Activated T-helper 1 cell treated with anti-CD3 and anti-CD28 coated beads, Interleukin-2, amount 50 U/mL, for 16 hours (primary cell): ENCODE results near the gene HOXD11.

ENCODE experiments used
- DNase-seq, 2 donors: peaks; one replicate each; pipeline ENCODE4 v3.0.0-alpha.2; 2020; ENCODE audit warnings: low read depth in 1 of 2, low spot score in 1 of 2

The HOXD11 gene

DNA sequence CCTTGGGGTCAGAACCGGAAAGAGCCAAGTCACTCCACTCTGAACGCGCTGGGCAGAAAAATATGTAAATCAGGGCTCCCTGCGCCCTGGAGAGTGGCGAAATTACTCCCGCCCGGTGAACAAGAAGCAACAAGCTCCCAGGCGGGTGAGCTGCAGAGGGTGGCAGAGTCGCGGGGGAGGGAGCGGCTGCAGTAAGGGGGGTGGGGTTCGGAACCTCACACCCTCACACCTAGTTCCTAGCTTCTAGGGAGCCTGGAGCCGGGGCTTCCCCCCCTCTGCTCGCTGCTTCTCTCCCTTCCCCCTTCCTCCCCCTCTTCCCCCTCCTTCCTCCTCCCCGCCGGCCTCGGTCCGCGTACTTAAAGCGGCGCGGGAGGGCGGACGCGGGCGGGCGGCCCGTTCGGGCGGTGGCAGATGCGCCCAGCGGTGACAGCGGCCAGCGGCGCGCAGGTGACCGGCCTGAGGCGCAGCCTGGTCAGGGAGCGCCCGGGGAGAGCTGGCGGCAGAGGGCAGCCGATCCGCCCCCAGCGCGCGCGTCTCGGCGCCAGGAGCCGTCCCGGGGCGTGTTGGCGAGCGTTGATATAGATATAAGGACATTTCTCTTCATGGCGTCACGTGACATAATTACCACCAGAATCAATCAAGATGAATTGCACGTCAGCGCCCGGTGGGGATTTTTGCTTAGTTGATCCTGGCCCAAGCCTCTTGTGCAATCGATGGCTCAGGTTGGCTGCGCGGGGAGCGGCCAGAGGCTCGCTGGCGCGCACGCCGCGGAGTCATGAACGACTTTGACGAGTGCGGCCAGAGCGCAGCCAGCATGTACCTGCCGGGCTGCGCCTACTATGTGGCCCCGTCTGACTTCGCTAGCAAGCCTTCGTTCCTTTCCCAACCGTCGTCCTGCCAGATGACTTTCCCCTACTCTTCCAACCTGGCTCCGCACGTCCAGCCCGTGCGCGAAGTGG, at the start of gene HOXD11:
Gene HOXD11, plus strand, starts transcription at position 700 of the 959 bp plus-strand sequence. Its CDS starts 76 bp downstream, at position 776.
- DNase-seq: no peak

DNA sequence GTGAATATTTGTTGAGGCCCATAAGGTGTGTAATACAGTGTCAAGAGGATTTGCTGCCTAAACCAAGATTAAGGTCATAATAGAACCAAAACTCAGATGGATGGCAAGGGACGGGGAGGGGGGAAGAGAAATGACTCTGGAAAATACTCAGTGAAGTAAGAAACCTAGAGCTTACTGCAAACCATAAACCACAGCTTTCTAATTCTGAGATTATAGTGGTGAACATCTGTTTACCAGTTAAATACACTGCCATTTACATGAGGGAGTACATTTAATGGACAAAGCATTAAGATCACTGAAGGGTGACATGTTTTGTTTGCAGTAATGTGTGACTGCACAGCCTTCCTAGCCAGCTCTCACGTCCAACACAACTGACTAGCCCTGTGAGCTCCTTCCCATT, 43.1 kb upstream of the HOXD11 start:
- no peak for DNase-seq

DNA sequence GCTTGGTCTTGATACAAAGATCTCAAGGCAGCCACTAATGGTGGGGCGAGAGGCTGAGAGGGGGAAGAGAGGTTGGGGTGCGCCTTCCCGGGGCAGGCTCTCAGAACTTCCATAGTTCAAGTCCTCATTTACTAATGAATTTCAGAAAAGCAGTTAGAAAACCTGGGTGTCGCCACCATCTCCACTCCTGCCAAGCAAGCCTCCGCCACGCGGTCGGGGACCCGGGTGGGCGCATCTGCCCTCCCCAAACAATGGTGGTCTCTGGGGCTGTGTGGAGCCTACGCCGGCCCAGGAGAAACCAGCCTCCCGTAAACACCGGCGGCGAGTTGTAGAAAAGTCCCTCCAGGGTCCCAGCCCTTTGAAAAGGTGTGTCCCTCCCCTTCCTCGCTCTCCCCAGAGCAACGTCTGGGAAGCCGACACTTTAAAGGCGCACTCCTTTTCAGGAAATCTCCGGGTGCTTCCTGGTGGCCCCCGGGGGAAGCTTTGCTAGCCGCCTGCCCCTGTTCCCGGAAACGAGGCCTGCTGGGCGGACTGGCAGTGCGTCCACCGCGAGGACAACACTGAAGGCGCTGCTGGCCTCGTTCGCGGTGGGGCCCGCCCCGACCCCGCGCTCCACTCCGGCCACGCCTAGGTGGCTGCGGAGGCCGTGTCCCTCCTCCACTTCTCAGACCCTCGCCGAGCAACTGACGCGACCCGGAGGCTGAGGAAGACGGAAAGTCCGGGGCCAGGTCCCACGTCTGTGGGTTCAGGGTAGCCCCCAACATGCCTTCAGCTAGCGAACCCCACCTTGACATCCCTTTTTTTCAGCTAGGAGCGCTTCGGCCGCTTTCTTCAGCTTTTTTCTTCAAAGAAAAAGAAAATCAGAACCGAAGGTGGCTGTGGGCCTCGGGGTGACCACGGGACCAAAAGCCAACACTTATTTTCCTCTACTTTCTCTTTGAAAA, 40.2 kb upstream of the HOXD11 start:
- DNase-seq: no peak

DNA sequence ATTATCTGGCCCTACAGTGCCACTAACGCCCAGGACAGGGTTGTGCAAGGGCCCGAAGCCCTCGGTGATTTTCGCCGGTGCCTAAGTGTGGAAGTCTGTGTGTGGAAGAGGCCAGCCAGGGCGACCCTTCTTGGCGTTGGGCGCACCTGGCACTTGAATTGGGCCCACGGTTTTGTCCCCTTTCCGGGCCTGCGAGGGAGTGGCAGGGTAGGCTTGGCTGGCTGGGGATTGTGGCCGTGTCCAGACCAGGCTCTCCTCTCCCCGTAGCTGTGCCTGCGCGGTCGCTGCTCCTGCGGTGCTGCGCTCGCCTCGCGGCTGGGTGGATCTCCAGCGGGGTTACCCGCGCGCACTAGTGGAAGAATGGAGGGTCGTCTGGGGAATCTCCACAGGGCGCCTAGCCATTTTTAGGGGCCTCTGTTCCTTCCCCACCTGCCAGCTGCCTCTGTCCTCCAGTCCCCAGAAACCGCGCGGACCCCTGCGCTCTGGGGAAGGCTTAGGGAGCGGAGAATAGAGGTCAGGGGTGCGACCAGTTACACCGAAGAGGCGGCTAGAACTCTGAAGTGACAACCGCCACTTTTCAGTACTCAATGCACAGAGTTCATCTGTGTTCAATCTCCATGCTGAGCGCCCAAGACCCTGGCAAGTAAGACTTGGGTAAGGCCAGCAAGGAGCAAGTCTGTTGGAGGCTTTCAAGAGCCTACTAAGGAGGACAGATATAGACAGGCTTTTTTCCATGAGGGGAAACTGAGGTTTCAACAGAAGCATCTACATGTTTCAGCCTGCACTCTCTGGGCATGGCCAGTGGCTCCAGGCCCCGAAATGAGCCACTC, 39.3 kb upstream of the HOXD11 start:
- DNase-seq: no peak

DNA sequence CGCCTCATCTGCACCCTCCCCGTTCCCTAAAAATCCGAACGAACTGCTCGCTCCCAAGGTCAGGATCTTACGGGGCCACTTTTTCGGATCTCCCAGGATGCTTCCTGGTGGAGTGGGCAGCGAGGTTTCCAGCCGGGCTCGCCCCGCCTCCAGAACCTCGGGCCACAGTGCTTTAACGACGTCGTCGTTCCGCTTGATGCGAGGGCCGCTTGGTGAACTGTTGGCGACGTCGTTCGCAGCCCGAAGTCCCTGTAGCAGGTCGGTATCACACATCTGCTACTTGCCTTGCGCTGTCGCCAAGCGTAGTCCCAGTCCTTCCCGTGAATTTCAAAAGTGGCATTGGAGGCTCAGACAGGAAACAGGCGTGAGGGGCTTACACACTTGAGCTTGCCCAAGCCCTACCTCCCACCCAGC, 38.7 kb upstream of the HOXD11 start:
- no peak for DNase-seq

DNA sequence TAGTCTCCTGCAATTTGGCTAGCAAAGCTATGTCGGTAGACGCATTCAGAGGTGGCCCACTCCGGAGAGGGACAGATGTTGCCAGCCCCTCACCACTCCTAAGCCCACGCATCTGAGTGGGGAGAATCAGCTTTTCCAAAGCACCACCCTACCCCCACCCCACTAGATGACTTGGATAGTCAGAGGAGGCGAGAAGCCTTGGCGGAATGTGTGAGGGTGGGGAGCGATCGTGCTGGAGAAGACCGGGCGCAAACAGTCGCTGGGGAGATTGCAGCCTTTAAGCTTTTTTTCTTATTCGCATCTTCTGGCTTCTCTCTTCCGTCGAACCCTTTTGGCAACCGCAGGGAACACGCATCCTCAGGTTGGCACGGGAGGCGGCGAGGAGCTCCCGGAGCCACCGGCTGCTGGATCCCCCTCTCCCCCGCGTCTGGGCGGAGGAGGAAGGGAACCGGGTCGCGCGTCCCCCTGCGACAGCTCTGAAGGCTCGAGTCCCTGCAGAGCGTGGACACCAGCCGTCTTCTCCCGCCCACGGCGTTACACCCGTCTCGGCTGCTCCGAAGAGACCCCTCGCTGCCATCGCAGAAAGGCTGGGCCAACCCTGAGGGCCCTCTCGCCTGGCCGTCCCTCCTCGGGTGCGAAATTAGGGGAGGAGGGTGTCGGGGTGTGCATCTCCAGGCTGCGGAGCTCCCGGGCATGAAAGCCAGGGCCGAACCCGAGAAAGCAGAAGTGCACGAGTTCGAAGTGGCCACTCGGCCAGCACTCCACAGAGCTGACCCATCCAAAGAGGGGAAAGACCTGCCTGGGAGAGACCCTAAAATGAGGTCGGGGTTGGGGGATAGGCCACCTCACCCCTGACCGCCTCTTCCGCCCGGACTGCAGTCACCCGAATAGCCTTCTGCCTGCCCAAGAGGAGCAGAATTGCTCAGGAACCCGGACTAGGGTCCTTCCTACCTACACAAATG, 35.5 kb upstream of the HOXD11 start:
- DNase-seq: no peak

DNA sequence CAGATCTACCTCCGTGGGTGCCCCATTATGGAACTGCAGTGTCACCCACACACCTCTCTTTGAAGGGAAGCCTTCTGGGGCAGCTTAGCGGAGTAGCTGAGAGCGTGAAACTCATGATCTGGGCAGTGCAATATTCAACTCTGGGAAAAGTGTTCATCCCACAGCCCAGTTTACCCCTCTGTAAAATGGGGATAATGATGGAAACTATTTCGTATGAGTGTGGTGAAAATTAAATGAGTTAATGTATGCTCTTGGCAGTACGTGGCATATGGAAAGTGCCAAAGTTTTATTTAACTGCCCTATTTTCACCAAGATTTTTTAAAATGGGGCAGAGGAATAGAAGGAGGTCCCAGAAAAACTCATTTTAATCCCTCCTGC, 34.8 kb upstream of the HOXD11 start:
- DNase-seq: no peak

DNA sequence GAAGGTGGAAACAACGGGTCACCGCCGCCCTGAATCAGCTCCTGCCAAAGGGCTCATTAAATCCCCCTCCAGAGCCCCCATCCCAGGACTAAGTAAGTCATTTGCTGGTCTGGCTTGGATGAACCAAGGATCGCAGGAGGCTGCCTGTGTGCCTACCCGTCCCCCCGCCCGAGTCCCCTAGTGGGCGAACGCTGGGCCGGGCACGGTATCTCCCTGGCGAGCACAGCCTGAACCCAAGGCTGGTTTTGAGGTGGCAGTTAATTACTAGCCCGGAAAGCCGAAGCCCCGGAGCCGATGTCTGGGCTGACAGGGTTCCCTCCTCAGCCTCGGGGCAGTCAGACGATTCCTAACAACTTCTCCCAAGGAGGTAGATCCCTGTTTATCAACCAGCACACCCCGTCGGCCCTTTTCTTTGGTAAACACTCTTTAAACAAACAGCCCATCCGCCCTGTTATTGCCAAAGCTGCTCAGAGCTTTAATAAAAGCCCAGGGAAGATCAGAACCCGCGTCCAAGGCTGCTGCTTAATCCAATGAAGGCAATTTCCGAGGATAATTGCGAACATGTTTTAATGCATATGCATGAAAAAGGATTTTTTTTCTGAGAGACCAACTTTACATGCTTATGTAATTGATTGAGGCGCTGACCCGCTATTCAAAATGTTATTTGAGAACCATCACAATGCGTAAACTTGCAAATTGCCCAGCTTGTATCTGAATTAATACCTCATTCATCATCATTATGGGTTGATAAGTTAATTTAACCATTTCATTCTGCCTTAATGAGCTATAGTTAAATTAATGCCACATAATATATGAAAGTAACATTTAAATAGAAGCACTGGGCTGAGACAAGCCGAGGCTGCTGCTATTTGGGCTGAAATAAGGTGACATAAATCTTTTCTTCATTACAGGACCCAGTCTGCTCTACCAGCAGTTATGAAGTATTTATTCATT, 33.9 kb upstream of the HOXD11 start:
- DNase-seq: no peak

DNA sequence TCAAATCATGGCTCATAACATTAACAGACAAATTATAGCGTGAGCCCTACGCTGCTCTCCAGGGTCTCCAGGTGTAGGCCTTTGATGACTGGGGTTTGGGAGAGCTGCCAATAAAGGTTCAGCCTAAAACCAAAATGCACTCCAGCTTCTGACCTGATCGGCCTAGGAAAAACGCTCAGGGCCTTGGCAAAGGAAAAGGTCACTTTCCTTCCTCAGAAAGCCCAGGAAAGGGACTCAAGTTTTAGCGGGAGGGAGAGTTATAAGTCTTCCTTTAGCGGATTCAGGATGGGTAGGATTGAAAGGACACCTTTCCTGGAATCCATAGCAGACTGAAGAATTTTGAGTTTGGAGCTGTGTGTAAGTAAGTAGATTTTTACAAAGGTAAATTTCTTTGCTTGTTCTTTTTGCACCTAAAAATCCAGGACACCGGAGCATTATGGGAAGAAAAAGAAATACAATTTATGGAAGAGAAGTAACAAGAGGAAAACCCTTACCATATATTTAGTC, 32.1 kb upstream of the HOXD11 start:
- no peak for DNase-seq

DNA sequence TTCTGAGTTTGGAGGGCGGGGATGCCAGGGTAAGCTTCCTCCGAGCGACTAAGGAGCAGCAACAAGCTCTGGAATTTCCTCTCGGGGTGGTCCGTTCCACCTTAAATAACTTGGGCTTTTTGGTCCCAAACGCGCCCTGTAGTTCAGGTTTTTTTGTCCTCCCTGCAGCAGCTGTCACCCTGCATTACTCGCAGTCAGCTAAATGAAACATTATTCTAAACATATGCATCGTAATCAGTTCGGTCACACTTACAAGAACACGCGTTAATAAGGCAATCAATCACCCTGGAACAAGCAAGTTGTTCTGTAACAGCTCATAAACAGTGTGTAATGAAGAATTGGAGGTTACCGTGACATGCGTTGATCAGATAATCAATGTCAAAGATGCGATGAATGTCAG, 31.6 kb upstream of the HOXD11 start:
- DNase-seq: no peak

DNA sequence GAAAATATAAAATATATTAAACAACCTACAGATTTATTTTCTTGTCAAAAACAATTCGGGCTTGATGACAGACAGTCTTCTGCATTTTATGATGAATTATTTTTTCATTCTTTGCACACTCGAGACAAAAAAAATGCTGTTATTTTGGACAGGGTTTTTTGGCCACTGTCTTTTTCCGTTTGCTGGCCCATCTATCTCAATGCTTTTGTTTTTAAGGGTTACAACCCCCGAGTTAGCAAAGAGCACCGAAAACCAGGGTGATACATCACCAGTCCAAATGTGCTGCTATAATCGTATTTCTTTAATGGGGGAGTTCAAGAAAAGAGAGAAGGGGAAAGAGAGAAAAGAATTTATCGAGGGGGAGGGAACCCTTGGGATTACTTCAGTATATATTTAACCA, 31.0 kb upstream of the HOXD11 start:
- no peak for DNase-seq

DNA sequence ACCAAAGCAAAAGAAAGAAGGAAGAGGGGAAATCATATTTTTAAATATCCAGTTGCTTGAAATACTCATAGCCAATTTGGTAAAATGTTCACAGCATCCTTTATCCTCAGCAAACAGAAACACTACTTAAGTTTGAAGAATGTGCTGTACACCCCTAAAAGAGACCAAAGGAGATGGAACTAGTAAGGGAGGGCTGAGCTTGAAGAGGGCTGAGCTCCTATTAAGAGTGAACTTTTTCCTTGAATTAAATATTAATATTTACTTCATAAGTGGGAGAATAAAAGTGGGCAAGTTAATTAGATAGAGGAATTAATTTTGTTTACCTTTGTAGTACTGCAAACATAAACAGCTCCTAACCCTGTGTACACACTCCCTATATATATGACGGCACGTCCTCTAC, 30.3 kb upstream of the HOXD11 start:
- DNase-seq: no peak

DNA sequence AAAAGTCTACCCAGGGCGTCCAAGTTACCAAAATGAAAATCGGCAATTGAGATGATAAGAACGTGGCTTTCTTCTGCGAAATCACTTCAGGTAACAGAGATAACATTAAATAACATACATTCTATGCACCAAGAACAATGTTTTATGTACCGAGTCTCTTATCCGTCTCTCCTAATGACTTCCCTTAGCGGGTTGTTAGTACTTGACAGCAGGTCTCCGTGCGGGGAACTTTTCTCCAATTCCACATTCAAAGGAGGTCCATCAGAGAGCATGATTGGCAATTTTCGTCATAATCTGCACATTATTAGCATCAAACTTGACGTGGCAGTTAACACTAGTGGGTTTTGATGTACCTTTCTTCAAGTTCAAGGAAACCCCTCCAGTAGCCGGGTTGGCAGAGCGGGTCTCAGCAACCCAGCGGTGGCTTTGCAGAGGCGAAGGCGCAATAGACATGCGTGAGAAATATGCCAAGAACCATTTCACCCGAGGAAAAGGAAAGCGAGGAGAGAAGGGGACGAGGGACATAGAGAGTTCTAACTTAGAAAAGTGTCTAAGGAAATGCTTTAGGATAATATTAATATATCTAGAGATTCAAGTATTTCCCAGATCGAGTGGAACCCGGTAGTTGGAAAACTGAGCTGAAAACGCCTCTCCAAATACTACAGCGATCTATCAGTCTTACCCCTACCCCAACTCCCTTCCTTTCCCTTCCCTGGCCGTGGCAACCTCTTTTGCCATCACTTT, 28.4 kb upstream of the HOXD11 start:
- DNase-seq: no peak

DNA sequence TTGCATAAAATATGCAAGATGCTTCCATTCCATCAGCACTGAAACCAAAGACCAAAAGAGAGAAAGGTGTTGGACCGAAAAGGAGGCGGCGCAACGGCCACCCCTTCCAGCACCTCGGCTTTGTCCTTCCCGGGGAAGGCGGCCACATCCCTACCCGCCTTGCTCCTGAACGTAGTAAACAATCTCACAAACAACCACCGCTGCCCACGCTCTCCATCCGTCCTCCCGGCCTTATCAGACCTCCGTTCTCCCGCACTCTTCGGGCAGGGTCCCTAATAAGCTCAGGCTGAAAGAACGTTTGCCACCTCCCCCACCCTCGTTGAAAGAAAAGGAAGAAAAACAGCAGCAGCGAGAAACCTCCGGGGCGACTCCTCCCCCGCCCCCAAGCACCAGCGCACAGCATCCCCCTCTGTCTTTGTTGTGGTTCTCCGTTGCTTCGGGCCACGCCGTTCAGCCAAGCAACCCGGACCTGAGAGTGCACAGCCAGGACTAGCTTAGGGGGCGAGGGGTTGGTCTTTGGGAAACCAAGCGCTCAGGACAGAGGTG, 27.7 kb upstream of the HOXD11 start:
- DNase-seq: no peak

DNA sequence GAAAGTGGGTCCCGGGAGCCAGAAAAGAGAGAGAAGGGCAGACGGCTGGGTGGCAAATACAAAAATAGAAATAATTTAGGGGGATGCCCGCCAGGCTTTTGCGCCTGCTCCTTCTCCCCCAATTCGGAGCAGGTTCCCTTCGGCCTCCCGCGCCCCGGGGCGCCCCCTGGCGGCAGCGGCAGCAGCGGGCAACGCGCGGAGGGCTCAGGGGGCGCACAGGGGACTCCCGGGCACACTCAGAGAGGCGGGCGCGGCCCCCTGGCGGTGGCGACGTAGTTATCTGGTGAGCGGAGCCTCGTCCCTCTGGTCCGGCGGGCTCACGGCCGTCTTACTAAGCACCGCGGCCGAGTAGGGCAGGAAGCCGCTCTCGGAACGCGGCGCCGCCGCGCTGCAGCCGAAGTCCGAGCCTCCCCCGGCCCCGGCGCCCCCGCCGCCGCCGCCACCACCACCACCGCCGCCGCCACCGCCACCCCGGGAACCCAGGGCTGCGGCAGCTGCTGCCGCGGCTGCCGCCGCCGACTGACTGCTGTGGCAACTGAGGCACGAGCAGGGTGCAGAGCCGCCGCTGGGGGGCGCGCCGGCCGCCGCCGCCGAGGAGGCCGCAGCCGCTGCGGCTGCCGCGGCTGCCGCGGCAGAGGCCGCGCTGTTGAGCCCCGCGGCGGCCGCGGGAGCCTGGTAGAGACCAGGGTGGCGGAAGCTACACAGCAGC, 27.1 kb upstream of the HOXD11 start:
- no peak for DNase-seq

DNA sequence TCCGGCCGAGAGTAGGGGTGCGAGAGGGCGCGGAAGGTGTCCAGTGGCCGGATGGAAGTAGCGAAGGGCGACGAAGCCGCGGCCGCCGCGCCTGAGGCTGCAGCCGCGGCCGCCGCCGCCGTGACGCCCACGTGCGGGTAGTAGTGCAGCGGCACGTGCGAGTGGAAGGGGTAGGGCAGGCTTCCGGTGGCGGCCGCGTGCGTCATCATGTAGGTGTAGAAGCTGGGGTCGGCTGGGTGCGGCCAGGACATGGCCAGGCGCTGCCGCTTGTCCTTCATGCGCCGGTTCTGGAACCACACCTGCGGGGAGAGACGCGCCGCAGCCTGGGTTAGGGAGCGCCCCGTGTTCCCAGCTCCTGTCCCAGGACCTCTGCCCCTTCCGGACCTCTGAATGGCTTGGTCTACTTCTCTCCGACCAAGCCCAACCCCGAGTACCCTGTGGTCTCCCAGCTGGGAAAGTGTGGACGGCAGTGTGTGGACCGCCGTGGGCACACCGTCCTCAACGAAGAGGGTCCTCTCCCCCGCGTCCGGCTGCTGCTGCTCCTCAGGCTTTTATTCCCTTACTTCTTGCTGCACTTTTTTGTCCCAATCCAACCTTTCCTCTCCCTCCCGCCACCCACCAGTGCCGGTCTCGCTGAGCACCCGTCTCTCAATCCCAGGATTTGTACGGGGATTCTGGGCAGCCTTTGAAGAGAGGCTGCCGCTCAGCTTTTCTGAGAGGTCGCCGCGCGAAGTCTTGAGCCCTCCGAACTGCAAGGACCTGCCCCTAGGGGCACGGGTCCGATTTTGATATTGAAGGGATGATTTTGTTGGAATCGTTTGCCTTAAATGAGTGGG, 26.3 kb upstream of the HOXD11 start:
- DNase-seq: no peak
